HG03378 (cell line): ENCODE measurements around the gene PSPH.
"Not testable (repeated sequence)": the region's sequence is repeated elsewhere in the genome, so short reads cannot be mapped to it uniquely, and the experiment has no call there.

ENCODE experiments used
- ATAC-seq: cut with Tn5 transposase; IDR thresholded peaks from one replicate; pipeline ENCODE4 v1.9.1; 2021; ENCODE audit warnings: mild to moderate bottlenecking, moderate library complexity; ENCODE audit not compliant: unreplicated experiment

The PSPH gene

DNA sequence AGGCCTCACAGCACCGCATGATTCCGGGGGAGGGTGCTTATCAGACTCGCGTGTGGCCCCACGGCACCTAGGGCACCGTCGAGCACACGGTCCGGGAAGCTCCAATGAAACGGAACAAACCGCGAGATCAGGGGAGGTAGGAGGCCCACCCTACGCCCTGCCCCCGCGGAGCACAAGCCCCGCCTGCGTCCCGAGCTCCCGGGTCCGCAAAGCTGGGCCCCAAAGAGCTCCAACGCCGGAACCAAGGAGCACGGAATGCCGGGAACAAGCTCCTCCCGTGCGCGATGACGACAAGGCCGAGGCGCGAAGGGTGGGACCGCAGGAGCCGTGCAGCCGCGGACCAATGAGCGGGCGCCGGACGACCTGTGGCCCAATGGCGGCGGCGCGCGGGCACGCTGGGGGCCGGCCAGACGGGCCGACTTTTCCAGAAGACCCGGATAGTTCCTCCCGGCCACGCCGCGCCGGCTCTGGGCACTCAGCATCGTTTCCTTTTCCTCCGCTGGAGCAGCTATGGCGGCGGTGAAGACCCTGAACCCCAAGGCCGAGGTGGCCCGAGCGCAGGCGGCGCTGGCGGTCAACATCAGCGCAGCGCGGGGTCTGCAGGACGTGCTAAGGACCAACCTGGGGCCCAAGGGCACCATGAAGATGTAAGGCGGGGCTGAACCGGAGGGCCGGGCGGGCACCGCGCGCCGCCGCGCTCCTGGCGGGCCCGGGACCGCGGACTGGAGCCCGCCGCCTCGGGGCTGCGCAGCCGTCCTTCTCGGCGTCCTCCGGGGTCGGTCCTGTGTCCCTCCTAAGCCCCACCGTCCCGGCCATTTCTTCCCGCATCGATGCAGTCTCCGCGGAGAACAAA lies at the start of gene PSPH, which contains the start of gene CCT6A:
Gene PSPH, minus strand, starts transcription at position 106 of the 853 bp plus-strand sequence. CDS start 30,232 bp downstream, outside the sequence.
Gene CCT6A, plus strand, starts transcription at position 427 of the 853 bp plus-strand sequence. Its CDS starts 84 bp downstream, at position 511.
- peak; percentile 85 for ATAC-seq

DNA sequence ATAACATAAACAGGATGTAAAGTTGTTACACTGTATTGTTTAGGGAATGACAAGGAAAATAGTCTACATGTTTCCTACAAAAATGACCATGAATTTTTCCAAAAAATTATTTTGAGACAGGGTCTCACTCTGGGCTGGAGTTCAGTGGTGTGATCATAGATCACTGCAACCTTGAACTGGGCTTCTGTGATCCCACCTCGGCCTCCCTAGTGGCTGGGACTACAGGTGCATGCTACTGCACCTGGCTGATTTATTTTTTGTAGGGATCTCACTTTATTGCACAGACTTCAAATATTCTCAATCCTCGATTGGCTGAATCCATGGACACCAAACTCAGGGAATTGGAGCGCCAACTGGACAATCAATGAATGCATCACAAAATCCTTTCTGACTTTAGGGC lies 48.4 kb upstream of the PSPH start:
- ATAC-seq: no peak

DNA sequence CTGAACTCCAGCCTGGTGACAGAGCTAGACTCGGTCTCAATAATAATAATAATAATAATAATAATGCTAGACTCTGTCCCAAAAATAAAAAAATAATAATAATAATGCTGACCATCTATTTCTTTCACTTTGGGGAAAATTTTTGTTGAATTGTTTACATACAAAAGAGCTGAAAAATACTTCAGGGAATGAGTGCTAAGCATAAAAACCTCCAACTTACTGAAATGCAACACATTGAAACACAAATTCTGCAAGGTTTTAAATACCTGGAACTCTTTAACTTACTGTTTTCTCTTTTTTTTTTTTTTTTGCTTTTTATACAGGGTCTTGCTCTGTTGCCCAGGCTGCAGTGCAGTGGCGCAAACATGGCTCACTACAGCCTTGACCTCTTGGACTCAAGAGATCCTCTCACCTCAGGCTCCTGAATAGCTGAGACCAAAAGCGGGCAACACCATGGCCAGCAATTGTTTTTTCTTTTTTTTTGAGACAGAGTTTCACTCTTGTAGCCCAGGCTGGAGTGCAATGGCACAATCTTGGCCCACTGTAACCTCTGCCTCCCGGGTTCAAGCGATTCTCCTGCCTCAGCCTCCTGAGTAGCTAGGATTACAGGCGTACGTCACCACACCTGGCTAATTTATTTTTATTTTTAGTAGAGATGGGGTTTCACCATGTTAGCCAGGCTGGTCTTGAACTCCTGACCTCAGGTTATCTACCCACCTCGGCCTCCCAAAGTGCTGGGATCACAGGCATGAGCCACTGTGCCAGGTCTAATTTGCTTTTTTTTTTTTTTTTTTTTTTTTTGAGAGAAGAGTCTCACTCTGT lies 47.2 kb upstream of the PSPH start:
- ATAC-seq: not testable (repeated sequence)

DNA sequence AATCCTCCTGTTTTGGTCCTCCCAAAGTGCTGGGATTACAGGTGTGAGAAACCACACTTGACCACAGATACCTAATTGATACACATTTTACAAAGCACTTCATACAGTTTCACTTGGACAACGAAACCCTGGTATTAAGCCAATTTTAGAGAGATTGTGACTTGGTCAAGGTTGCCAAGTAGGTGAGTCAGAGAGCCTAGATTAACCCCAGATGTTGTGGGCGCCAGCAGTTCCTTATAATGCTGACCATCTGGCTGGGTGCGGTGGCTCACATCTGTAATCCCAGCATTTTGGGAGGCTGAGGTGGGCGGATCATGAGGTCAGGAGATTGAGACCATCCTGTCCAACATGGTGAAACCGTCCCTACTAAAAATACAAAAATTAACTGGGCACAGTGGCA lies 46.5 kb upstream of the PSPH start:
- no peak for ATAC-seq

DNA sequence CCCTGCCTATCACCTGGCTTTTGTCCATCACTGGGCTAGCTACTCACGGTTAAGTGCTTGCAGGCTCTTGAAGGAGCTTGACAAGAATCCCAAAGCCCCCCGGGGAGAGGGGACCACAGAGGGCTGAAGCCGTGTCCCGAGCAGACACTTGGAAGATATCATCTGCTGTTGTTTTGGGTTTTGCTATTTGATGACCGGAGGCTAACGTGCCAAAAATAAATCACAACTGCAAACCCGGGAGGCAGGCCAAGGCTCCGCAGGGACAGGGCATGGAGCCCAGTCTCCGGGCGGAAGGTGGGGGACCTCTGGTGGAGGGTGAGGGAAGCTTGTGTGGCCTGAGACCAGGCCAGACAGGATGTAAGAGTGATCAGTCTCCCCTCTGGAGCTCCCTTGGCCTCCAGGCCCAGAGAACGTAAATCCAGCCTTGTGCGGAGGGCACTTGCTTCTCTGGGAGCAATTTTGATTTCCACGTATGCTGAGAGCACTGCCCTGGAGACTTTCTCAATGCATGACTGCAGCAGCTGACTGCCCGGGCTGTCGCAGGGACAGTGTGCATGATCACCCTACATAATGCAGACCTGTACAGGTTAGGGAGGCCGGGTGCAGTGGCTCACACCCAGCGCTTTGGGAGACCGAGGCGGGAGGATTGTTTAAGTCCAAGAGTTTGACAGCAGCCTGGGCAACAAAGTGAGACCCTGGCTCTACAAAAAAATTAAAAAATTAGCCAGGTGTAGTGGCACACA lies 41.7 kb upstream of the PSPH start, which contains the start of gene PHKG1:
Gene PHKG1, minus strand, starts transcription at position 164 of the 743 bp plus-strand sequence. CDS start 4,011 bp downstream, outside the sequence.
- ATAC-seq: no peak

DNA sequence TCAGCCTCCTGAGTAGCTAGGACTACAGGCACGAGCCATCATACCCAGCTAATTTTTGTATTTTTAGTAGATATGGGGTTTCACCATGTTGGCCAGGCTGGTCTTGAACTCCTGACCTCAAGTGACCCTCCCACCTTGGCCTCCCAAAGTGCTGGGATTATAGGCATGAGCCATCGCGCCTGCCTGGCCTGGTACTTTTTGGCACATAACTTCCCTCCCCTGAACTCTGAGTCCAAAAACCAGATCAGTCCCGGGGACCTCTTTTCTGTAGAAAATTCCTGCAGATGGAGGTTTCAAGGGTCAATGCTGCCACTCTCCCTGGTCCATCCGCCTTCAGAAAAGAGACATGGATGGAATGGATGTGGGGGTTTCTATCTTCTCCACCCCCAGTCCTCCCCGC lies 41.1 kb upstream of the PSPH start:
- not testable (repeated sequence) for ATAC-seq

DNA sequence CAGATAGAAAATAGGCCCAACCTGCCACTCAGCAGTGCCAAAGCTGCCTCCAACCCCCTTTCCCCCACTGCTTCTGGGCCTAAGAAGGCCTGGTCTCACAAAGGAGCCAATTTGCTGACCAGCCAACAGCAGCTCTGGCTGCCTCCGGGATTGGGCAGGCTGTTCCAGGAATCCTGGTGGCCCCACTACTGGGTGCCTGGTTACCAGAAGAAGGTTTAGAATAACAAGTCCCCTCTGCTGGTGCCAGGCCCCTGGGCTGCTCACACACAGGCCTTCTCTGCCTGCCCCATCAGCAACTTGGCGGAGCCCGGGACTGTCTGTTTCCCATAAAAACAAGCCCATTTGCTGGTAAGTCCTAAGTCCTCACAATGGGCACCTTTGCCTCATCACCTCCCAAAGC lies 40.3 kb upstream of the PSPH start:
- ATAC-seq: no peak

DNA sequence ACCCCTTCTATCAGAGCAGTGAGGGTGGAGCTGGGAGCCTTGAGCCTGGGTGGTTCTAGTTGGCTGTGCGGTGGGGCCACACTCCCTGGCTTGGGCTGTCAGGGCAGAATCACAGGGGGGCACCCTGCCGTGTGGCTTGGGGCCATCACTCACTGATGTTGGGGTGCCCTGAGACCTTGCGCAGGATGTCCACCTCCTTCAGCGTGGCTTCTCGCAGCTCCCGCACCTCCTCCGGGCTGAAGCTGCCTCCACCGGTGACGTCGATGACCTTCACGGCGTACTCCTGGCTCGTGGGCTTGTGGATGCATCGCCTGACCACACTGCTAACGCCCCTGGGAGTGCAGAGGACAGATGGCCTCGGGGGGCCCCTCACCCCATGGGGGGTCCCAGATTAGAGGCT lies 36.2 kb upstream of the PSPH start:
- ATAC-seq: no peak

DNA sequence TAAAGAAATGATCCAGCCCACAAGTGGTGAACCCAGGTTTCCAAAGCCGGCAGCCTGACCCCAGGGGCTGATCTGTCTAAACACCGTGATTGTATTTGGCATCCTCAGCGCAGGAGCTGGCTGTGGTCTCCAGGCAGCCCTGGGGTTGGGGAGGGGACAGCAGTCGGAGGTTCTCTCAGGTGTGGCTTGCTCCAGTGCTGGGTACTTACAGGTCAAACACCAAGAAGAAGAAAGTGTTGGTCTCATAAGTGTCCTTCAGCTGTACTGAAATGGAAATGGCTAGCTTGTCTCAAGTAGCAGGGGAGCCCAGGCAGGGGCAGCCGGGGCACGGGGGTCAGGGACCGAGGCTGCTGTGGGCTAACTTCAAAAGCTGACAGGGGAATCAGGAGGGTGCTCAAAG lies 35.5 kb upstream of the PSPH start:
- no peak for ATAC-seq

DNA sequence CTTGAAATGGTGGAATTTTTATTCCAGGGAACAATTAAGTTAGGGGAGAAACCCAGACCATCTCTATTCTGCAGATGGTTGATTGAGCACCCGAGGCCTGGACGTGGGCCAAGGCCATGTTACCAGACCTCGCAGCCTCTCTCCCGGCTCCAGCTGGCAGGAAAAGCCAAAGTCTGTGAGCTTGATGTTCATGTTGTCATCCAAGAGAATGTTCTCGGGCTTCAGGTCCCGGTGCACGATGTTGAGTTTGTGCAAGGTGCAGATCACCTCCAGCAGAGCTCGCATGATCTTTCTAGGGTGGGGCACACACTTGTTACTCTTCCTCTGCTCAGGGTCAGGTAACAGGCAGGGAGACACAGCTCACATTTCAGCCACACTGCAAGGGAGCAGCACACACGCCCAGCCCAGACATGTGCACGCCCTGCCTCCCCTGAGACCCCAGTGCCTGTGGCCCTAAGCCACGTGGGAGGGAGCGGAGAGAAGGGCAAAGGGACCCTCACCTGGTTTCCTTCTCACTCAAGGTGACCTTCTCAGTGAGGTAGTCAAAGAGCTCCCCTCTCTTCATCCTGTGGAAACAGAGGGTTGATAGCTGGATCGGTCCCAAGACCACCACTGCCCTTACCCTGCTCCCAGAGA lies 32.0 kb upstream of the PSPH start:
- no peak for ATAC-seq

DNA sequence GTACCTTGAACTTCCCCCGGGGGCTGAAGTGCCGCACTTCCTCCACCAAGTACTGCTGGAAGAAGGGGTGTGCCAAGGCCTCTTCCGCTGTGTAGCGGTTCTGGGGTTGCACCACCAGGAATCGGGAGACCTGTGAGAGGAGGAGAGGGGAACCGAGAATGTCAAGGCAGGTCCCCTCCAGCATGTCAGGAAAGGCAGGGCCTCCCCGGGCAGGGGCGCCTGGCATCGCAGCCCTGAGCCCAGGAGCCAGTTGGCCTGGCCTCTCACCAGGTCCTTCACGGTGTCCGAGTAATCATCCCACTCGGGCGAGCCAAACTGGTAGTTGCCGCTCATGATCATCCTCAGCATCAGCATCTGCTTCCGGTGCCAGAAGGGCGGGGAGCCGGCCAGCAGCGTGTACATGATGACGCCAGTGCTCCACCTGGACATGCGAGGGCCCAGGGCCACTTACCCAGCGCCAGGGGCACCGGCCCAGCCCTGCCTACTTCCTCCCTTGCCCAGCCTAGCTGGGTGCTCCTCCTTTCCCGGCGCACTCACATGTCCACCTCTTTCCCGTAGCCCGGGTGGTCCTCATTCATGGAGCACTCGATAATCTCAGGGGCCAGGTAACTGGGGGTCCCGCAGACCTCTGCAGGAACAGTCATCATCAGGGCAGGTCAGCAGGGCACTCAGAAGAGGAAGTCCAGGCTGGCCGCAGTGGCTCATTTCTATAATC lies 30.5 kb upstream of the PSPH start:
- no peak for ATAC-seq

DNA sequence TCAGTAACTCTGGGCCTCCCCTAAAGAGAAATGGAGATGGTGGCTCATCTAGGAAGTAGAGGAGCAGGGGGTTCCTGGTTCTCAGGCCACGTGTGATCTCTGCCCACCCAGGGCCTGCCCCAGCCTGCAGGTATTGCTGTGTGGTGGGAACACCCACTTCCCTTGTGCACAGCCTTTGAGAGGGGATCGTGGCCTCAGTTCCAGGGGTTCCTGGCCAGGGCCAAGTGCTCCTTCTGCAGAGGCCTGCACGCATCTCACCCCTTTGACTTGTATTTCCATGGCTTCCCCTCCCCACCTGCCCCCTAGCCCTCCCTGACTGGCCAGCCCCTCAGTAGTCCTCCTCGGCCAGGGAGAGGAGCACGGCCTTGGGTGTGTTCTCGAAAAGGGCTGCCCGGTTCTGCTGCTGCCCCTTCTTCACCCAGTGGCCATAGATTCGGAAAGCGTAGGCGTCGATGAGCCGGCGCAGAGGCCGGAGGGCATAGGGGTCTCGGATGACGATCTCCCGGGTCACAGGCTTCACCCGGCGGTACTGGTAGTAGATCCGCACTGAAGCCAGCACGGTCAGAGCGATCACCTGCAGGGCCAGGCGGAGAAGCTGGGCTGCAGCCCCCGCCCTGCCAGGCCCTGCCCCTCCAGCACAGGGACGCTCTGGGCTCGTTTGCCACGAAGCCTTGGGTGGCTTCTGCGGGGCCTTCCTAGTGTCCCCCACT lies 29.6 kb upstream of the PSPH start:
- ATAC-seq: not testable (repeated sequence)

DNA sequence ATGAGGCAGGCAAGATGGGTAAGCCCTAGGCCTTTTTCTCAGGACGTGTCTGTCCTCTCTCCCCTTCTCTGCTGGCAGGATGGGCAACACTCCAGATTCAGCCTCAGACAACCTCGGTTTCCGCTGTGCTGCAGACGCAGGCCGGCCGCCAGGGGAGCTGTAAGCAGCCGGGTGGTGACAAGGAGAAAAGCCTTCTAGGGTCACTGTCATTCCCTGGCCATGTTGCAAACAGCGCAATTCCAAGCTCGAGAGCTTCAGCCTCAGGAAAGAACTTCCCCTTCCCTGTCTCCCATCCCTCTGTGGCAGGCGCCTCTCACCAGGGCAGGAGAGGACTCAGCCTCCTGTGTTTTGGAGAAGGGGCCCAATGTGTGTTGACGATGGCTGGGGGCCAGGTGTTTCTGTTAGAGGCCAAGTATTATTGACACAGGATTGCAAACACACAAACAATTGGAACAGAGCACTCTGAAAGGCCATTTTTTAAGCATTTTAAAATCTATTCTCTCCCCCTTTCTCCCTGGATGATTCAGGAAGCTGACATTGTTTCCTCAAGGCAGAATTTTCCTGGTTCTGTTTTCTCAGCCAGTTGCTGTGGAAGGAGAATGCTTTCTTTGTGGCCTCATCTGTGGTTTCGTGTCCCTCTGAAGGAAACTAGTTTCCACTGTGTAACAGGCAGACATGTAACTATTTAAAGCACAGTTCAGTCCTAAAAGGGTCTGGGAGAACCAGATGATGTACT lies 28.4 kb upstream of the PSPH start:
- no peak for ATAC-seq

DNA sequence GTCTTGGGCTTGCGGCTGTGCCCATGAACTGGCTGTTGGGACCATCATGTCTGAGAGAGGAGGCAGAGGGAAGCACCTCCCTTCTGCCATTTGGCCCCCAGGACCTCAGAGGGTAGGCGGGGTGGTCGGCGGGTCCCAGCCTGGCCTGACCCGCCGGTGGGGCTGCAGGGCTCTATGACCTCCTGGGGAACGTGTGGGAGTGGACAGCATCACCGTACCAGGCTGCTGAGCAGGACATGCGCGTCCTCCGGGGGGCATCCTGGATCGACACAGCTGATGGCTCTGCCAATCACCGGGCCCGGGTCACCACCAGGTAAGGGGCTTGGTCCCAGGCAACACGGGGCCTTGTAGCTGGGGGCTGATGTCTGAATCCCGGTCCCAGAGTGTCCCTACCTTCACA lies 27.0 kb upstream of the PSPH start:
- no peak for ATAC-seq

DNA sequence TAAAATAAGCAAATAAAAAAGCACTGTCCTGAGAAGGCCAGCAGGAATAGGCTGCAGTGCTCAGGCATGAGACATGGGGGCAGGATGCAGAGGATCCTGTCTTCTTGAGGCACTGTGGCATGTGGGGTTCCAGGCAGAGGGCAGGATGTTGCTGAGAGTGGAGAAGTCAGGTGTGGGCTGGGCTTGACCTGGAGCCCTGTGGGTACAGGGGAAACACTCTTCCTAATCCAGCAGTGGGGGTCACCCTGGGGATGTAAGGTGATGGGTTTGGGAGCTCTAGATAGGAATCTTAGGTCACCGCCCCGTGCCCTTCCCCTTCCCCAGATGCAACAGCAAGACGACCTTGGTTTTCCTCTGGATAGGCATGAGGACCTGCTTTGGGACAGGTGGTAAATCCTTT lies 26.4 kb upstream of the PSPH start:
- ATAC-seq: no peak

DNA sequence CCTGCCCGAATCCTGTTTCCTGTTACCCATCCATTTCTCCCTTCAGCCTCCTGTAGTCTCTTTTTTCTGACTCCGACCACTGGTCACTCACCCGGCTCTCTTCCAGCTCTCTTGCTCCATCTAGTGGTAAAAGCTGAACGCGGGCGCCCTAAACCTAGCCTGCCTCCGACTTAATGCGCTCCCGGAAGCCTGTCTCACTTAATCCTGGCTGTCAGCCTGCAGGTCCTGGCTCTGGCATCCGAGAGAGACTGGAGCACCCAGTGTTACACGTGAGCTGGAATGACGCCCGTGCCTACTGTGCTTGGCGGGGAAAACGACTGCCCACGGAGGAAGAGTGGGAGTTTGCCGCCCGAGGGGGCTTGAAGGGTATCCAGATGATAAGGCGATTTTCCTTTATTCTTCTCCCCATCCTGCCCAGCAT lies 23.1 kb upstream of the PSPH start:
- peak; percentile 82 for ATAC-seq

DNA sequence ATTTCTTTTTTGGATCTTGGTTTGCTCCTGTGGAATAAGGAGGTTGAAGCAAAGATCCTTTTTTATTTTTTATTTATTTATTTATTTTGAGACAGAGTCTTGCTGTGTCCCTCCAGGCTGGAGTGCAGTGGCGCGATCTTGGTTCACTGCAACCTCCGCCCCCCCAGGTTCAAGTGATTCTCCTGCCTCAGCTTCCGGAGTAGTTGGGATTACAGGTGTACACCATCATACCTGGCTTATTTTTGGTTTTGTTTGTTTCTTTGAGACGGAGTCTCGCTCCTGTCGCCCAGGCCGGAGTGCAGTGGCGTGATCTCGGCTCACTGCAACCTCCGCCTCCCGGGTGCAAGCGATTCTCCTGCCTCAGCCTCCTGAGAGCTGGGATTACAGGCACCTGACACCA lies 15.1 kb upstream of the PSPH start:
- not testable (repeated sequence) for ATAC-seq

DNA sequence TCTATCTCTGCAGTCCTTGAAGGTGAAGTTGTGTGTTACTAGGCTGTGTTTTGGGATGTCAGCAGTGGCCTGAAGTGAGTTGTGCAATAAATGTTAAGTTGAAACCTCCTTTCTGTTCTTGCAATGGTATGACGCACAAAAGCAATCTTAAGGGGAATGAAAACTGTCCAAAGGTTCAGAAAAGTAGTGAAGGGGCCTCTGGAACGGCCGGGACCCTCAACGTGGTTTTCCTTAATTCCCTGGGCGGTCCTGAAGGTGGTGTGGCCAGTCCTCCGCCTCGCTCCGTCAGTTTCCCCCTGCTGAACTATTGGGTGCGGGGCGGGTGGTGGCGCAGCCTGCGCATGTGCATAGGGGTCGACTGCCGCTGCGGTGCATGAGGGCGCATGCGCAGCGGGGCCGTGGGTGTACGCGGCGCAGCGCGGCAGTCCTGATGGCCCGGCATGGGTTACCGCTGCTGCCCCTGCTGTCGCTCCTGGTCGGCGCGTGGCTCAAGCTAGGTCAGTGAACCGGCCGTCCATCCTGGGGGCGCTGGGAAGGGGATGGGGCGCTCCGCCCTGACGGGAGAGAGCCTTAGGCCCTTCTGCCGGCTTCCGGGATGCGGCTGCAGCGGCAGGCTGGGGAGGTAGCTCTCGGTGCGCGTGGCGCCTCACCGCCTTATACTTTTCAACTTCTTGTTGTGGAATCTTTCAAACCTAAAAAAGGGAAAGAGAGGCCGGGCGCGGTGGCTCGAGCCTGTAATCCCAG lies 12.8 kb upstream of the PSPH start, which contains the start of gene SUMF2:
Gene SUMF2, plus strand, starts transcription at position 405 of the 744 bp plus-strand sequence. Its CDS starts 26 bp downstream, at position 431.
- peak; percentile 81 for ATAC-seq
